Neural progenitor cell (in vitro differentiated cells): ENCODE results near the gene CLTCL1. TPM values are rescaled to one million over a fixed set of nuclear protein-coding genes. Genes with fewer than 3 reads are reported as not detected.

ENCODE experiments used
- DNase-seq: peaks from one replicate; pipeline ENCODE4 v3.0.0-alpha.2; 2016; ENCODE audit warnings: low spot score
- H2AFZ ChIP-seq: fragments of 200-600 bp; sonication (generic); replicated peaks from 2 replicates; pipeline ENCODE4 v1.6.1; 2016; ENCODE audit warnings: antibody characterized with exemption
- H3F3A ChIP-seq: fragments of 200-600 bp; sonication (generic); 2 replicates; pipeline ENCODE4 v1.6.1; 2016; ENCODE audit warnings: antibody characterized with exemption, low read depth
- H3K27ac ChIP-seq: fragments of 200-600 bp; sonication (generic); 2 replicates; pipeline ENCODE4 v1.5.1; 2016; ENCODE audit warnings: mild to moderate bottlenecking
- H3K27me3 ChIP-seq: fragments of 200-600 bp; sonication (generic); 2 replicates; pipeline ENCODE4 v1.6.1; 2016; ENCODE audit warnings: mild to moderate bottlenecking, moderate library complexity
- H3K36me3 ChIP-seq: fragments of 200-600 bp; sonication (generic); 2 replicates; pipeline ENCODE4 v1.5.1; 2016
- H3K4me1 ChIP-seq: fragments of 200-600 bp; sonication (generic); 2 replicates; pipeline ENCODE4 v1.6.1; 2016; ENCODE audit warnings: mixed run types
- H3K4me2 ChIP-seq: fragments of 200-600 bp; sonication (generic); 2 replicates; pipeline ENCODE4 v1.6.1; 2016
- H3K4me3 ChIP-seq: fragments of 200-600 bp; sonication (generic); 2 replicates; pipeline ENCODE4 v1.5.1; 2016
- H3K79me2 ChIP-seq: fragments of 200-600 bp; sonication (generic); 2 replicates; pipeline ENCODE4 v1.6.1; 2016; ENCODE audit warnings: low read depth
- H3K9ac ChIP-seq: fragments of 200-600 bp; sonication (generic); 2 replicates; pipeline ENCODE4 v1.6.1; 2016
- H3K9me3 ChIP-seq: fragments of 200-600 bp; sonication (generic); 2 replicates; pipeline ENCODE4 v1.5.1; 2016; ENCODE audit warnings: low read depth
- H4K20me1 ChIP-seq: fragments of 200-600 bp; sonication (generic); 2 replicates; pipeline ENCODE4 v1.6.1; 2016; ENCODE audit warnings: low read depth
- H3K27ac Mint-ChIP-seq: 3 replicates; pipeline ENCODE4 v1.8.0; 2021; ENCODE audit warnings: mixed read lengths
- H3K27me3 Mint-ChIP-seq: 2 replicates; pipeline ENCODE4 v1.8.0; 2022; ENCODE audit warnings: low read depth, mild to moderate bottlenecking, inconsistent platforms, moderate library complexity, mixed read lengths; ENCODE audit not compliant: insufficient read depth
- H3K36me3 Mint-ChIP-seq: 3 replicates; pipeline ENCODE4 v1.8.0; 2021; ENCODE audit warnings: mixed read lengths
- H3K4me1 Mint-ChIP-seq: 3 replicates; pipeline ENCODE4 v1.8.0; 2021; ENCODE audit warnings: mixed read lengths
- H3K4me3 Mint-ChIP-seq: 3 replicates; pipeline ENCODE4 v1.8.0; 2021; ENCODE audit warnings: mild to moderate bottlenecking, moderate library complexity, mixed read lengths
- H3K9me3 Mint-ChIP-seq: 3 replicates; pipeline ENCODE4 v1.8.0; 2020; ENCODE audit warnings: mixed read lengths
- CTCF ChIP-seq: fragments of 200-600 bp; sonication (generic); IDR thresholded peaks from 2 replicates; pipeline ENCODE4 v1.5.1; 2017; ENCODE audit warnings: antibody characterized with exemption, mild to moderate bottlenecking
- EZH2 ChIP-seq: fragments of 200-600 bp; sonication (generic); IDR thresholded peaks from 2 replicates; pipeline ENCODE4 v1.6.1; 2017; ENCODE audit warnings: antibody characterized with exemption, mild to moderate bottlenecking, moderate library complexity
- EZH2phosphoT487 ChIP-seq: fragments of 200-600 bp; sonication (generic); IDR thresholded peaks from 2 replicates; pipeline ENCODE4 v1.6.1; 2017; ENCODE audit warnings: antibody characterized with exemption
- total RNA-seq: library from RNA; depleted of rRNA; stranded (reverse); fragments of >200 nt; gene quantifications from 2 replicates; pipeline ENCODE4 v1.2.3, GENCODE V29; 2015; ENCODE audit warnings: low replicate concordance

The CLTCL1 gene
- total RNA-seq, 1 donor from 2014 or later = 13.7 TPM

- Mint-ChIP-seq H3K9me3 (no peaks in the 10 kb centered on the region), H3K36me3 (peaks cover 2% of the 10 kb centered on the region), H3K27ac (no peak overlapping the region), H3K4me1 (peaks cover 3% of the 10 kb centered on the region), H3K4me3 (no peak overlapping the region), H3K27me3 (no peaks in the 10 kb centered on the region)
- Histone ChIP-seq H3K4me2 (no peak overlapping the region), H3K27me3 (no peaks in the 10 kb centered on the region), H3K79me2 (no peaks in the 10 kb centered on the region), H3F3A (no peaks in the 10 kb centered on the region), H3K4me3 (no peak overlapping the region), H3K9me3 (no peaks in the 10 kb centered on the region), H3K27ac (no peak overlapping the region), H2AFZ (no peak overlapping the region), H3K9ac (no peak overlapping the region), H3K36me3 (no peaks in the 10 kb centered on the region), H4K20me1 (no peaks in the 10 kb centered on the region), H3K4me1 (no peaks in the 10 kb centered on the region)
- no peak for DNase-seq
- TF ChIP-seq EZH2 (no peak), EZH2phosphoT487 (no peak), CTCF (no peak)
These were observed 90.2 kb downstream of the CLTCL1 start for GRCh38 chr22:19201130-19201868.

GRCh38 chr22:19199479-19199878 is 92.0 kb downstream of the CLTCL1 start:
- H3K27ac ChIP-seq = no peak overlapping the region
- no peaks in the 10 kb centered on the region for H3K4me1 ChIP-seq
- H3K4me1 Mint-ChIP-seq = peaks cover 3% of the 10 kb centered on the region
- H3K4me2 ChIP-seq = no peak overlapping the region
- peaks cover 2% of the 10 kb centered on the region for H3K36me3 Mint-ChIP-seq
- no peak overlapping the region for H3K9ac ChIP-seq
- H3K4me3 ChIP-seq = no peak overlapping the region
- no peaks in the 10 kb centered on the region for H3F3A ChIP-seq
- no peak overlapping the region for H3K27ac Mint-ChIP-seq
- H3K27me3 ChIP-seq = no peaks in the 10 kb centered on the region
- DNase-seq = no peak
- no peaks in the 10 kb centered on the region for H3K36me3 ChIP-seq
- H4K20me1 ChIP-seq = no peaks in the 10 kb centered on the region
- H3K79me2 ChIP-seq = no peaks in the 10 kb centered on the region
- H3K9me3 Mint-ChIP-seq = no peaks in the 10 kb centered on the region
- no peak for TF ChIP-seq EZH2
- TF ChIP-seq EZH2phosphoT487 = no peak
- no peak for TF ChIP-seq CTCF
- H2AFZ ChIP-seq = no peak overlapping the region
- no peak overlapping the region for H3K4me3 Mint-ChIP-seq
- H3K9me3 ChIP-seq = no peaks in the 10 kb centered on the region
- no peaks in the 10 kb centered on the region for H3K27me3 Mint-ChIP-seq

- Histone ChIP-seq H3K9ac (no peak overlapping the region), H3K27me3 (no peaks in the 10 kb centered on the region), H4K20me1 (no peaks in the 10 kb centered on the region), H3K79me2 (no peaks in the 10 kb centered on the region), H3K4me2 (no peak overlapping the region), H2AFZ (no peak overlapping the region), H3F3A (no peaks in the 10 kb centered on the region), H3K4me1 (no peaks in the 10 kb centered on the region), H3K9me3 (no peaks in the 10 kb centered on the region), H3K27ac (no peak overlapping the region), H3K4me3 (no peak overlapping the region), H3K36me3 (no peaks in the 10 kb centered on the region)
- Mint-ChIP-seq H3K27me3 (no peaks in the 10 kb centered on the region), H3K4me1 (peaks cover 3% of the 10 kb centered on the region), H3K36me3 (peaks cover 7% of the 10 kb centered on the region), H3K9me3 (no peaks in the 10 kb centered on the region), H3K27ac (no peak overlapping the region), H3K4me3 (no peak overlapping the region)
- TF ChIP-seq EZH2phosphoT487 (no peak), EZH2 (no peak), CTCF (no peak)
- no peak for DNase-seq
These were observed 93.3 kb downstream of the CLTCL1 start for GRCh38 chr22:19197997-19198865.
